ENCODE data around the gene LAX1. TPM values are rescaled to one million over a fixed set of nuclear protein-coding genes. Genes with fewer than 3 reads are reported as not detected.

LAX1 gene
- total RNA-seq, 1 experiment from 2014 or later, result not detected

Other genes starting within 250 kb of the LAX1 start
- 18.5 to 22.1 TPM (median 19.1 TPM) in 3 replicates for gene ATP2B4, start 138.4 kb upstream of the LAX1 start, total RNA-seq (2021)
- 12.1 to 13.4 TPM (median 12.5 TPM) in 3 replicates for gene ZBED6, start 30.4 kb downstream of the LAX1 start, total RNA-seq (2021)
- gene ZC3H11A, start 30.4 kb downstream of the LAX1 start, total RNA-seq (2021), result 73.4 to 80.1 TPM (median 75.2 TPM) in 3 replicates
- 245 to 260 TPM (median 250 TPM) in 3 replicates for gene SNRPE, start 96.4 kb downstream of the LAX1 start, total RNA-seq (2021)